GM21576 (cell line): ENCODE results near the gene MED12L.

Source experiments
- ATAC-seq: cut with Tn5 transposase; IDR thresholded peaks from one replicate; pipeline ENCODE4 v1.9.1; 2021; ENCODE audit warnings: mild to moderate bottlenecking, moderate library complexity; ENCODE audit not compliant: unreplicated experiment

Gene MED12L

GRCh38 chr3:151169948-151170679 is 84.7 kb downstream of the MED12L start:
- peak; percentile 44 for ATAC-seq

GRCh38 chr3:151171145-151171757 is 85.8 kb downstream of the MED12L start:
- peak; percentile 54 for ATAC-seq

GRCh38 chr3:151174351-151174750 is 88.9 kb downstream of the MED12L start:
- no peak for ATAC-seq

GRCh38 chr3:151175952-151176351 is 90.5 kb downstream of the MED12L start:
- no peak for ATAC-seq

- no peak for ATAC-seq
Measured at GRCh38 chr3:151178208-151178845, 92.9 kb downstream of the MED12L start.

- ATAC-seq: no peak
Measured at GRCh38 chr3:151182349-151183079, 97.0 kb downstream of the MED12L start.

GRCh38 chr3:151183265-151183671 is 97.8 kb downstream of the MED12L start:
- ATAC-seq: no peak

- no peak for ATAC-seq
Measured at GRCh38 chr3:151191095-151191494, 105.6 kb downstream of the MED12L start.

GRCh38 chr3:151192545-151192944 is 107.1 kb downstream of the MED12L start:
- no peak for ATAC-seq

GRCh38 chr3:151195826-151196225 is 110.4 kb downstream of the MED12L start:
- ATAC-seq: no peak

- no peak for ATAC-seq
Measured at GRCh38 chr3:151196434-151196833, 111.0 kb downstream of the MED12L start.

GRCh38 chr3:151197228-151197627 is 111.8 kb downstream of the MED12L start:
- ATAC-seq: no peak

GRCh38 chr3:151197981-151198767 is 112.7 kb downstream of the MED12L start:
- no peak for ATAC-seq

- ATAC-seq: no peak
Measured at GRCh38 chr3:151198849-151199248, 113.4 kb downstream of the MED12L start.

GRCh38 chr3:151199554-151200438 is 114.3 kb downstream of the MED12L start:
- ATAC-seq: no peak

GRCh38 chr3:151200586-151200985 is 115.1 kb downstream of the MED12L start:
- ATAC-seq: no peak

- no peak for ATAC-seq
Measured at GRCh38 chr3:151201051-151201730, 115.7 kb downstream of the MED12L start.

- ATAC-seq: peak; percentile 93
Measured at GRCh38 chr3:151203051-151203420, 117.6 kb downstream of the MED12L start, which contains the start of gene GPR171. Gene GPR171, minus strand, starts transcription at chr3:151203216. Its CDS starts 3,830 bp downstream, at chr3:151199386.
